H1 (cell line): Measurements from ENCODE around the gene ACOT7. TPM values are rescaled to one million over a fixed set of nuclear protein-coding genes. Genes with fewer than 3 reads are reported as not detected.

Source experiments
- BRCA1 ChIP-seq: IDR thresholded peaks from 2 replicates; pipeline ENCODE4 v1.6.1; 2012; ENCODE audit warnings: low read depth, low read length, improper control_type of control experiment
- EGR1 ChIP-seq: IDR thresholded peaks from 2 replicates; pipeline ENCODE4 v1.6.1; 2011; ENCODE audit warnings: low read depth, low read length, borderline replicate concordance
- polyA plus RNA-seq, 7 experiments: library from polyadenylated mRNA; depleted of rRNA in 3 of 7; stranded (reverse) in 5 of 7; unstranded in 2 of 7; fragments of >200 nt in 5 of 7; fragments of 200-250 nt in 2 of 7; gene quantifications; 1 replicate in 5 of 7; 2 replicates in 1 of 7; 4 replicates in 1 of 7; pipeline versions ENCODE4 v1.2.1 to v1.2.3, GENCODE V29; 2011 to 2013; ENCODE audit warnings: missing spikeins in 2 of 7, mixed read lengths in 2 of 7
- total RNA-seq: library from RNA; stranded (reverse); fragmentation: NEBNext Ultra II Directional; extraction: Animal tissue kit (Norgen Biotek cat#: 25700); gene quantifications from 2 replicates; pipeline ENCODE4 v1.2.1, GENCODE V29; 2021
- TF ChIP-seq, protein P1 (sequence below): fragments of 300-600 bp; sonication (generic); IDR thresholded peaks from 2 replicates; pipeline ENCODE4 v1.7.1; 2012; ENCODE audit warnings: low read length, moderate library complexity, mild to moderate bottlenecking, inconsistent platforms; ENCODE audit not compliant: insufficient replicate concordance

Gene ACOT7
- total and polyA plus RNA-seq, 2 of the 8 experiments (the other 6 are each of a cell fraction or from before 2014, with no cell fraction given), result 151 to 214 TPM

DNA sequence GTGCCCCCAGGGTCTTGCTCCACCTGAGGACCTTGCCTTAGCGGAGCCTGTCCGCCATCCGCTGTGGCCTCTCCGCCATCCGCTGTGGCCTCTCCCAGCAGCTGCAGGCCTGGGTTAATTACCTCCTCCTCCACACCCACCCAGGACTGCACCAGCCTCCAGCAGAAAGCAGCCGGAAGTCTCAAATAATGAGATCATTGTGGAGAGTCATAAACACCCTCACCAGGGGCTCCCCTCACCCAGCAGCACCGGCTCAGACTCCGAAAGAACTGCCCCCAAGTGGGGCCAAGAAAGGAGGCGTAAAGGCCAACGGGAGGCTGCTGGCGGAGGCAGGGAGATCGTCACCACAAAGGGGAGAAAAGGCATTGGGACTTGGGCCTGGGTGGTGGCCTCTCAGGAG, 122.0 kb downstream of the ACOT7 start (continued):
- TF ChIP-seq, protein P1, sequence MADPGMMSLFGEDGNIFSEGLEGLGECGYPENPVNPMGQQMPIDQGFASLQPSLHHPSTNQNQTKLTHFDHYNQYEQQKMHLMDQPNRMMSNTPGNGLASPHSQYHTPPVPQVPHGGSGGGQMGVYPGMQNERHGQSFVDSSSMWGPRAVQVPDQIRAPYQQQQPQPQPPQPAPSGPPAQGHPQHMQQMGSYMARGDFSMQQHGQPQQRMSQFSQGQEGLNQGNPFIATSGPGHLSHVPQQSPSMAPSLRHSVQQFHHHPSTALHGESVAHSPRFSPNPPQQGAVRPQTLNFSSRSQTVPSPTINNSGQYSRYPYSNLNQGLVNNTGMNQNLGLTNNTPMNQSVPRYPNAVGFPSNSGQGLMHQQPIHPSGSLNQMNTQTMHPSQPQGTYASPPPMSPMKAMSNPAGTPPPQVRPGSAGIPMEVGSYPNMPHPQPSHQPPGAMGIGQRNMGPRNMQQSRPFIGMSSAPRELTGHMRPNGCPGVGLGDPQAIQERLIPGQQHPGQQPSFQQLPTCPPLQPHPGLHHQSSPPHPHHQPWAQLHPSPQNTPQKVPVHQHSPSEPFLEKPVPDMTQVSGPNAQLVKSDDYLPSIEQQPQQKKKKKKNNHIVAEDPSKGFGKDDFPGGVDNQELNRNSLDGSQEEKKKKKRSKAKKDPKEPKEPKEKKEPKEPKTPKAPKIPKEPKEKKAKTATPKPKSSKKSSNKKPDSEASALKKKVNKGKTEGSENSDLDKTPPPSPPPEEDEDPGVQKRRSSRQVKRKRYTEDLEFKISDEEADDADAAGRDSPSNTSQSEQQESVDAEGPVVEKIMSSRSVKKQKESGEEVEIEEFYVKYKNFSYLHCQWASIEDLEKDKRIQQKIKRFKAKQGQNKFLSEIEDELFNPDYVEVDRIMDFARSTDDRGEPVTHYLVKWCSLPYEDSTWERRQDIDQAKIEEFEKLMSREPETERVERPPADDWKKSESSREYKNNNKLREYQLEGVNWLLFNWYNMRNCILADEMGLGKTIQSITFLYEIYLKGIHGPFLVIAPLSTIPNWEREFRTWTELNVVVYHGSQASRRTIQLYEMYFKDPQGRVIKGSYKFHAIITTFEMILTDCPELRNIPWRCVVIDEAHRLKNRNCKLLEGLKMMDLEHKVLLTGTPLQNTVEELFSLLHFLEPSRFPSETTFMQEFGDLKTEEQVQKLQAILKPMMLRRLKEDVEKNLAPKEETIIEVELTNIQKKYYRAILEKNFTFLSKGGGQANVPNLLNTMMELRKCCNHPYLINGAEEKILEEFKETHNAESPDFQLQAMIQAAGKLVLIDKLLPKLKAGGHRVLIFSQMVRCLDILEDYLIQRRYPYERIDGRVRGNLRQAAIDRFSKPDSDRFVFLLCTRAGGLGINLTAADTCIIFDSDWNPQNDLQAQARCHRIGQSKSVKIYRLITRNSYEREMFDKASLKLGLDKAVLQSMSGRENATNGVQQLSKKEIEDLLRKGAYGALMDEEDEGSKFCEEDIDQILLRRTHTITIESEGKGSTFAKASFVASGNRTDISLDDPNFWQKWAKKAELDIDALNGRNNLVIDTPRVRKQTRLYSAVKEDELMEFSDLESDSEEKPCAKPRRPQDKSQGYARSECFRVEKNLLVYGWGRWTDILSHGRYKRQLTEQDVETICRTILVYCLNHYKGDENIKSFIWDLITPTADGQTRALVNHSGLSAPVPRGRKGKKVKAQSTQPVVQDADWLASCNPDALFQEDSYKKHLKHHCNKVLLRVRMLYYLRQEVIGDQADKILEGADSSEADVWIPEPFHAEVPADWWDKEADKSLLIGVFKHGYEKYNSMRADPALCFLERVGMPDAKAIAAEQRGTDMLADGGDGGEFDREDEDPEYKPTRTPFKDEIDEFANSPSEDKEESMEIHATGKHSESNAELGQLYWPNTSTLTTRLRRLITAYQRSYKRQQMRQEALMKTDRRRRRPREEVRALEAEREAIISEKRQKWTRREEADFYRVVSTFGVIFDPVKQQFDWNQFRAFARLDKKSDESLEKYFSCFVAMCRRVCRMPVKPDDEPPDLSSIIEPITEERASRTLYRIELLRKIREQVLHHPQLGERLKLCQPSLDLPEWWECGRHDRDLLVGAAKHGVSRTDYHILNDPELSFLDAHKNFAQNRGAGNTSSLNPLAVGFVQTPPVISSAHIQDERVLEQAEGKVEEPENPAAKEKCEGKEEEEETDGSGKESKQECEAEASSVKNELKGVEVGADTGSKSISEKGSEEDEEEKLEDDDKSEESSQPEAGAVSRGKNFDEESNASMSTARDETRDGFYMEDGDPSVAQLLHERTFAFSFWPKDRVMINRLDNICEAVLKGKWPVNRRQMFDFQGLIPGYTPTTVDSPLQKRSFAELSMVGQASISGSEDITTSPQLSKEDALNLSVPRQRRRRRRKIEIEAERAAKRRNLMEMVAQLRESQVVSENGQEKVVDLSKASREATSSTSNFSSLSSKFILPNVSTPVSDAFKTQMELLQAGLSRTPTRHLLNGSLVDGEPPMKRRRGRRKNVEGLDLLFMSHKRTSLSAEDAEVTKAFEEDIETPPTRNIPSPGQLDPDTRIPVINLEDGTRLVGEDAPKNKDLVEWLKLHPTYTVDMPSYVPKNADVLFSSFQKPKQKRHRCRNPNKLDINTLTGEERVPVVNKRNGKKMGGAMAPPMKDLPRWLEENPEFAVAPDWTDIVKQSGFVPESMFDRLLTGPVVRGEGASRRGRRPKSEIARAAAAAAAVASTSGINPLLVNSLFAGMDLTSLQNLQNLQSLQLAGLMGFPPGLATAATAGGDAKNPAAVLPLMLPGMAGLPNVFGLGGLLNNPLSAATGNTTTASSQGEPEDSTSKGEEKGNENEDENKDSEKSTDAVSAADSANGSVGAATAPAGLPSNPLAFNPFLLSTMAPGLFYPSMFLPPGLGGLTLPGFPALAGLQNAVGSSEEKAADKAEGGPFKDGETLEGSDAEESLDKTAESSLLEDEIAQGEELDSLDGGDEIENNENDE, result no peak
- TF ChIP-seq BRCA1 (no peak), EGR1 (no peak)
- TF ChIP-seq, all 59 proteins: peak for 0
